Ectodermal cell (in vitro differentiated cells): ENCODE data around the gene TSNAXIP1.
A peak's percentile ranks its signal among the peaks of the same experiment; 100 is the strongest.

Experiments
- H3K27ac ChIP-seq: 2 replicates; pipeline ENCODE4 v1.7.0; 2013; ENCODE audit warnings: mild to moderate bottlenecking, low read depth, low read length; ENCODE audit not compliant: insufficient read depth, poor library complexity, severe bottlenecking
- H3K27me3 ChIP-seq: 2 replicates; pipeline ENCODE4 v1.7.0; 2013; ENCODE audit warnings: mild to moderate bottlenecking, low read length; ENCODE audit not compliant: insufficient read depth, control insufficient read depth, poor library complexity, severe bottlenecking
- H3K36me3 ChIP-seq: one replicate; pipeline ENCODE4 v1.7.0; 2013; ENCODE audit warnings: low read length; ENCODE audit not compliant: control insufficient read depth, insufficient read depth
- H3K4me1 ChIP-seq: one replicate; pipeline ENCODE4 v1.7.0; 2013; ENCODE audit warnings: low read length; ENCODE audit not compliant: control insufficient read depth, insufficient read depth
- H3K4me3 ChIP-seq: 2 replicates; pipeline ENCODE4 v1.7.0; 2013; ENCODE audit warnings: low read depth, low read length, control low read depth; ENCODE audit not compliant: insufficient read depth
- H3K9me3 ChIP-seq: 2 replicates; pipeline ENCODE4 v1.7.0; 2013; ENCODE audit warnings: mild to moderate bottlenecking, low read length, moderate library complexity; ENCODE audit not compliant: control insufficient read depth
- WGBS, 2 experiments: methylation state at CpG; one replicate each; pipeline ENCODE4 v1.1.7; 2013; ENCODE audit warnings: missing lambda C conversion rate in 2 of 2; 5-methylcytosine and 5-hydroxymethylcytosine counted together

TSNAXIP1 gene

GRCh38 chr16:67872131-67872630 lies 65.5 kb downstream of the TSNAXIP1 start:
- H3K27me3 ChIP-seq: no peaks in the 10 kb centered on the region
- H3K9me3 ChIP-seq: no peaks in the 10 kb centered on the region
- H3K36me3 ChIP-seq: peaks cover 15% of the 10 kb centered on the region
- H3K4me1 ChIP-seq: peaks cover 4% of the 10 kb centered on the region
- WGBS, 2 experiments: 90% methylated on average over 2 of the region's 2 CpGs
- no peak overlapping the region for H3K4me3 ChIP-seq
- no peak overlapping the region for H3K27ac ChIP-seq

GRCh38 chr16:67872631-67873434 lies 66.1 kb downstream of the TSNAXIP1 start, which contains the start of gene EDC4:
EDC4 (plus strand) TSS chr16:67873052; CDS start chr16:67873262, 210 bp downstream.
- Histone ChIP-seq H3K27me3 (no peaks in the 10 kb centered on the region), H3K27ac (peak within 1 kb of the TSS; percentile 17), H3K36me3 (peaks cover 15% of the 10 kb centered on the region), H3K4me1 (peaks cover 4% of the 10 kb centered on the region), H3K4me3 (peak within 1 kb of the TSS; percentile 85), H3K9me3 (no peaks in the 10 kb centered on the region)
- WGBS, 2 experiments: 5% methylated on average over 72 of the region's 72 CpGs

GRCh38 chr16:67873435-67874370 lies 67.0 kb downstream of the TSNAXIP1 start:
- H3K27ac ChIP-seq: peak overlapping the region; percentile 17

GRCh38 chr16:67874372-67874771 lies 67.7 kb downstream of the TSNAXIP1 start:
- no peak overlapping the region for H3K27ac ChIP-seq
- H3K27me3 ChIP-seq: no peaks in the 10 kb centered on the region
- peaks cover 4% of the 10 kb centered on the region for H3K4me1 ChIP-seq
- WGBS, 2 experiments: 88 to 94% methylated on average over 3 of the region's 3 CpGs
- peak overlapping the region; percentile 85 for H3K4me3 ChIP-seq
- H3K9me3 ChIP-seq: no peaks in the 10 kb centered on the region
- peaks cover 20% of the 10 kb centered on the region for H3K36me3 ChIP-seq

More at GRCh38 chr16:67873435-67874370, 67.0 kb downstream of the TSNAXIP1 start:
- Histone ChIP-seq H3K4me1 (peaks cover 4% of the 10 kb centered on the region), H3K27me3 (no peaks in the 10 kb centered on the region), H3K36me3 (peaks cover 14% of the 10 kb centered on the region), H3K9me3 (no peaks in the 10 kb centered on the region), H3K4me3 (peak overlapping the region; percentile 85)
- 27% methylated on average over 23 of the region's 23 CpGs for WGBS, 2 experiments

- Histone ChIP-seq H3K27me3 (no peaks in the 10 kb centered on the region), H3K4me3 (no peak overlapping the region), H3K9me3 (no peaks in the 10 kb centered on the region), H3K36me3 (peaks cover 39% of the 10 kb centered on the region), H3K4me1 (peaks cover 4% of the 10 kb centered on the region), H3K27ac (no peak overlapping the region)
- WGBS, 2 experiments: 94 to 97% methylated on average over 11 of the region's 11 CpGs
These were observed 70.4 kb downstream of the TSNAXIP1 start for GRCh38 chr16:67877064-67877463.
